Panc1 (cell line): ENCODE measurements around the gene SNRNP48. TPM values are rescaled to one million over a fixed set of nuclear protein-coding genes. Genes with fewer than 3 reads are reported as not detected.
A peak's percentile ranks its signal among the peaks of the same experiment; 100 is the strongest.

Source experiments
- ATAC-seq: fragments of 200-7000 bp; cut with Tn5 transposase; 2 replicates; pipeline ENCODE4 v1.9.1; 2020; ENCODE audit warnings: mild to moderate bottlenecking, moderate library complexity
- BruUV-seq: library from RNA; stranded (reverse); fragments of 400-500 nt; replicated peaks from 2 replicates; lab custom pipeline; 2021; lab: Mats Ljungman, UMichigan
- CTCF ChIA-PET: fragments of 300-600 bp; sonication (Branson Sonifier 250); formaldehyde crosslinking; loops from one replicate; lab custom pipeline; 2022; ENCODE audit warnings: antibody characterized with exemption; lab: Charles Lee
- POLR2A ChIA-PET: fragments of 300-600 bp; sonication (Branson Sonifier 250); formaldehyde crosslinking; loops from one replicate; lab custom pipeline; 2022; ENCODE audit warnings: antibody characterized with exemption; lab: Charles Lee
- DNase-seq: peaks from one replicate; pipeline ENCODE4 v3.0.0-alpha.2; 2010; ENCODE audit warnings: low read depth, low spot score
- H3K27ac ChIP-seq: 2 replicates; pipeline ENCODE4 v1.5.1; 2011; ENCODE audit warnings: mild to moderate bottlenecking, low read length, inconsistent platforms
- H3K27me3 ChIP-seq: fragments of 200-500 bp; sonication (Bioruptor generic); 2 replicates; pipeline ENCODE4 v1.6.0; 2014; ENCODE audit warnings: low read length, inconsistent platforms; ENCODE audit not compliant: control insufficient read depth, insufficient read depth
- H3K36me3 ChIP-seq: fragments of 200-500 bp; sonication (Bioruptor generic); 2 replicates; pipeline ENCODE4 v1.5.1; 2014; ENCODE audit warnings: inconsistent platforms, mild to moderate bottlenecking, low read length, moderate library complexity; ENCODE audit not compliant: control insufficient read depth, insufficient read depth
- H3K4me1 ChIP-seq: 2 replicates; pipeline ENCODE4 v1.5.1; 2011; ENCODE audit warnings: inconsistent platforms, mild to moderate bottlenecking, low read length, moderate library complexity; ENCODE audit not compliant: control insufficient read depth, insufficient read depth
- H3K4me3 ChIP-seq, 2 experiments: 2 replicates each; pipeline ENCODE4 v1.5.1; 2011 to 2012; ENCODE audit warnings: low read depth in 2 of 2, low read length in 2 of 2, mild to moderate bottlenecking in 2 of 2, inconsistent platforms in 1 of 2, moderate library complexity in 1 of 2
- H3K9me3 ChIP-seq: fragments of 200-500 bp; sonication (Bioruptor generic); 2 replicates; pipeline ENCODE4 v1.5.1; 2014; ENCODE audit warnings: low read depth, mild to moderate bottlenecking, inconsistent platforms, low read length, moderate library complexity; ENCODE audit not compliant: control insufficient read depth, insufficient read depth
- CTCF ChIP-seq: fragments of 450-650 bp; IDR thresholded peaks from 2 replicates; pipeline ENCODE4 v1.5.1; 2017; ENCODE audit warnings: mild to moderate bottlenecking
- POLR2AphosphoS5 ChIP-seq: IDR thresholded peaks from 2 replicates; pipeline ENCODE4 v1.6.1; 2012; ENCODE audit warnings: mild to moderate bottlenecking, low read depth, low read length, moderate library complexity
- REST ChIP-seq, 2 experiments: IDR thresholded peaks; 2 replicates each; pipeline ENCODE4 v1.6.1; 2011 to 2012; ENCODE audit warnings: low read depth in 2 of 2, control low read depth in 1 of 2, low read length in 1 of 2, mild to moderate bottlenecking in 1 of 2, moderate library complexity in 1 of 2; ENCODE audit not compliant: insufficient read depth in 1 of 2
- SIN3A ChIP-seq: IDR thresholded peaks from 2 replicates; pipeline ENCODE4 v1.6.1; 2012; ENCODE audit warnings: low read depth, mild to moderate bottlenecking, low read length, moderate library complexity, borderline replicate concordance; ENCODE audit not compliant: insufficient read depth
- TCF7L2 ChIP-seq: IDR thresholded peaks from 2 replicates; pipeline ENCODE4 v1.6.1; 2011; ENCODE audit warnings: mild to moderate bottlenecking, low read depth, low read length, inconsistent platforms
- in situ Hi-C: cut with HindIII; loops from 2 replicates; pipeline ENCODE4 v1.10.0; 2016; ENCODE audit warnings: low sequenced_read_pairs, low pct_unique_long_range_greater_than_20kb
- intact Hi-C: fragments of 100-400 bp; cut with micrococcal nuclease; formaldehyde crosslinking; loops from one replicate; pipeline ENCODE4 v1.10.0; 2022; ENCODE audit not compliant: unreplicated experiment
- total RNA-seq: library from RNA; stranded (reverse); gene quantifications from one replicate; pipeline ENCODE4 v1.2.1, GENCODE V29; 2021; ENCODE audit not compliant: unreplicated experiment

SNRNP48 gene
- total RNA-seq, 1 experiment from 2014 or later = 10.7 TPM

- DNase-seq (no peak), ATAC-seq (no peak)
- no peak overlapping the region for H3K27ac ChIP-seq
- H3K4me3 ChIP-seq = no peak overlapping the region
- peaks cover 12% of the 10 kb centered on the region; the same call in 1 of the 2 replicates for H3K27me3 ChIP-seq
- no peak for TF ChIP-seq TCF7L2
- no peak for TF ChIP-seq REST (IDR thresholded peaks at IDR 0.05; ENCODE audit: insufficient read depth in 1 of 2, low read depth in 2 of 2, low read length in 1 of 2)
- no peak for TF ChIP-seq CTCF
- POLR2A ChIA-PET = interaction anchor here (0.7 kb wide), 1 partner anchor 131 kb away, joined by 6 read pairs; no protein-coding TSS in a partner anchor
- intact Hi-C loops (no loop called here), in situ Hi-C loops (no loop called here)
- CTCF ChIA-PET = no interaction called here
- no peaks in the 10 kb centered on the region for H3K4me1 ChIP-seq
- peaks cover 2% of the 10 kb centered on the region for H3K36me3 ChIP-seq
- BruUV-seq = TSS peak; percentile 54
- H3K9me3 ChIP-seq = no peaks in the 10 kb centered on the region
These were observed 8.9 kb upstream of the SNRNP48 start for GRCh38 chr6:7580927-7581618.

GRCh38 chr6:7585287-7585930 lies 4.6 kb upstream of the SNRNP48 start:
- no peaks in the 10 kb centered on the region for H3K36me3 ChIP-seq
- H3K9me3 ChIP-seq = no peaks in the 10 kb centered on the region
- no peak for TF ChIP-seq SIN3A
- TF ChIP-seq CTCF = no peak
- no peak for TF ChIP-seq POLR2AphosphoS5
- TF ChIP-seq REST (IDR thresholded peaks at IDR 0.05; ENCODE audit: insufficient read depth in 1 of 2, low read depth in 2 of 2, low read length in 1 of 2) = no peak
- no peak for TF ChIP-seq TCF7L2
- no peak overlapping the region for H3K4me3 ChIP-seq
- H3K27me3 ChIP-seq = no peaks in the 10 kb centered on the region; the same call in 1 of the 2 replicates
- in situ Hi-C loops (no loop called here), intact Hi-C loops (no loop called here)
- CTCF ChIA-PET = no interaction called here
- no TSS peak for BruUV-seq
- POLR2A ChIA-PET = no interaction called here
- ATAC-seq = no peak
- H3K4me1 ChIP-seq = no peaks in the 10 kb centered on the region; the same call in 1 of the 2 replicates
- DNase-seq = no peak
- no peak overlapping the region for H3K27ac ChIP-seq
